ENCODE measurements around the gene KRT222.

DNA sequence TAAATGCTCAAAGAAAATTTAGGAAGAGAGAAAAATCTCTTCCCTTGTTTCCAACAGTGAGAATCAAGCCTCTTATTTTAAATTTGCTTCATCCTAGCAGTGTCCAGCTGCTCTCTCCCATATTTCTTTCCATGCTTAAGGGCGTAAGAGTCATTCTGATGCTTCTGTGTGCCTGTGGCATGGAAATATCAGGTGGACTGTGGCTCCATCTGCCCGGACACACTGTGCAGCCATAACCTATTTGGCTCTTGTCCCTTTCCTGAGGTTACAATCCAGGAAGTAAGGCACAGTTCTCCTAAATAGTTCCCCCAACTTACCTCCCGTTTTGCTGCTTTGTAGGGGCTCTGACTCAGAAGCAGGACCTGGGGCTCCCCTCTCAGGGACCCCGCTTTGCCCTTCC lies 6.3 kb upstream of the KRT222 start:
- no peak for TF ChIP-seq CTCF (conservative IDR thresholded peaks at IDR 0.05; ENCODE audit: low read length)
- no peak for TF ChIP-seq EZH2phosphoT487 (IDR thresholded peaks at IDR 0.05; ENCODE audit: borderline replicate concordance, low read depth, low read length)
